Measurements from ENCODE around the gene MRPS18C. TPM values are rescaled to one million over a fixed set of nuclear protein-coding genes. Genes with fewer than 3 reads are reported as not detected.

MRPS18C gene
- total RNA-seq, 1 donor from 2014 or later, result 30.0 TPM

- TF ChIP-seq, protein P1, sequence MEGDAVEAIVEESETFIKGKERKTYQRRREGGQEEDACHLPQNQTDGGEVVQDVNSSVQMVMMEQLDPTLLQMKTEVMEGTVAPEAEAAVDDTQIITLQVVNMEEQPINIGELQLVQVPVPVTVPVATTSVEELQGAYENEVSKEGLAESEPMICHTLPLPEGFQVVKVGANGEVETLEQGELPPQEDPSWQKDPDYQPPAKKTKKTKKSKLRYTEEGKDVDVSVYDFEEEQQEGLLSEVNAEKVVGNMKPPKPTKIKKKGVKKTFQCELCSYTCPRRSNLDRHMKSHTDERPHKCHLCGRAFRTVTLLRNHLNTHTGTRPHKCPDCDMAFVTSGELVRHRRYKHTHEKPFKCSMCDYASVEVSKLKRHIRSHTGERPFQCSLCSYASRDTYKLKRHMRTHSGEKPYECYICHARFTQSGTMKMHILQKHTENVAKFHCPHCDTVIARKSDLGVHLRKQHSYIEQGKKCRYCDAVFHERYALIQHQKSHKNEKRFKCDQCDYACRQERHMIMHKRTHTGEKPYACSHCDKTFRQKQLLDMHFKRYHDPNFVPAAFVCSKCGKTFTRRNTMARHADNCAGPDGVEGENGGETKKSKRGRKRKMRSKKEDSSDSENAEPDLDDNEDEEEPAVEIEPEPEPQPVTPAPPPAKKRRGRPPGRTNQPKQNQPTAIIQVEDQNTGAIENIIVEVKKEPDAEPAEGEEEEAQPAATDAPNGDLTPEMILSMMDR (IDR thresholded peaks at IDR 0.05), result no peak
- H3K27me3 ChIP-seq, result no peaks in the 10 kb centered on the region
- no peaks in the 10 kb centered on the region for H3K9me3 ChIP-seq
- ATAC-seq (no peak), DNase-seq (no peak)
- peaks cover 71% of the 10 kb centered on the region for H3K36me3 ChIP-seq
- no peaks in the 10 kb centered on the region for H3K4me1 ChIP-seq
- no peak overlapping the region for H3K27ac ChIP-seq
- intact Hi-C loops (cut with DNase I), result no loop called here
- H3K4me3 ChIP-seq, result no peak overlapping the region
Observed at GRCh38 chr4:83431200-83431599, 24.7 kb upstream of the MRPS18C start.

GRCh38 chr4:83436680-83437079, 19.2 kb upstream of the MRPS18C start:
- Histone ChIP-seq H3K4me1 (no peaks in the 10 kb centered on the region), H3K9me3 (no peaks in the 10 kb centered on the region), H3K36me3 (peaks cover 59% of the 10 kb centered on the region), H3K4me3 (no peak overlapping the region), H3K27me3 (no peaks in the 10 kb centered on the region), H3K27ac (no peak overlapping the region)
- no peak for DNase-seq
- TF ChIP-seq, protein P1 (IDR thresholded peaks at IDR 0.05), result no peak
- no peak for ATAC-seq
- intact Hi-C loops (cut with DNase I), result no loop called here

GRCh38 chr4:83438719-83439118, 17.1 kb upstream of the MRPS18C start:
- Histone ChIP-seq H3K27me3 (no peaks in the 10 kb centered on the region), H3K4me1 (no peaks in the 10 kb centered on the region), H3K9me3 (no peaks in the 10 kb centered on the region), H3K36me3 (peaks cover 52% of the 10 kb centered on the region), H3K27ac (no peak overlapping the region), H3K4me3 (no peak overlapping the region)
- intact Hi-C loops (cut with DNase I), result no loop called here
- DNase-seq (no peak), ATAC-seq (no peak)
- TF ChIP-seq, protein P1 (IDR thresholded peaks at IDR 0.05), result no peak

GRCh38 chr4:83440148-83440814, 15.6 kb upstream of the MRPS18C start:
- no peak overlapping the region for H3K27ac ChIP-seq
- TF ChIP-seq, protein P1 (IDR thresholded peaks at IDR 0.05), result no peak
- no peak overlapping the region for H3K4me3 ChIP-seq
- no peaks in the 10 kb centered on the region for H3K9me3 ChIP-seq
- peaks cover 61% of the 10 kb centered on the region for H3K36me3 ChIP-seq
- ATAC-seq, result no peak
- DNase-seq, result no peak
- H3K4me1 ChIP-seq, result no peaks in the 10 kb centered on the region
- intact Hi-C loops (cut with DNase I), result no loop called here
- no peaks in the 10 kb centered on the region for H3K27me3 ChIP-seq

DNA sequence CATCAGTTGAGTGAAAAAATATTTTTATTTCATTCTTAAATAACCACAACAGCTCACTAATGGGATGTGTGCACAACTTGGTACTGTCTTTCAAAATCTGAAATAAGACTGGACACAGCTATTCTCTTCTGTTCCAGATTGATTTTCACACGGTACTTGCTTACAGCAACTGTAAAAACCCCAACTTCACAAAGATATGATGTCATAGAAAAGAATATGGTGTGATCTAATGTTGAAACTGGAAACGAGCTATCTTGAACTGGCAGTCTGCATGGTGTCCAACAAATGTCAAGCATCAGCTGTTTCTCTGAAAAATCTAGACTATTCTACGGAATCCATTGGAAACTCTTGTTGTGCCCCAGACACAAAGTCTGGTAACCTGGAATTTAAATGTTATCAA, 15.0 kb upstream of the MRPS18C start:
- no peak overlapping the region for H3K4me3 ChIP-seq
- intact Hi-C loops (cut with DNase I), result no loop called here
- ATAC-seq (no peak), DNase-seq (no peak)
- TF ChIP-seq, protein P1 (IDR thresholded peaks at IDR 0.05), result no peak
- H3K27ac ChIP-seq, result no peak overlapping the region
- H3K9me3 ChIP-seq, result no peaks in the 10 kb centered on the region
- peaks cover 63% of the 10 kb centered on the region for H3K36me3 ChIP-seq
- no peaks in the 10 kb centered on the region for H3K27me3 ChIP-seq
- H3K4me1 ChIP-seq, result no peaks in the 10 kb centered on the region

GRCh38 chr4:83449009-83449408, 6.8 kb upstream of the MRPS18C start:
- TF ChIP-seq, protein P1 (IDR thresholded peaks at IDR 0.05), result no peak
- H3K27me3 ChIP-seq, result no peaks in the 10 kb centered on the region
- peaks cover 34% of the 10 kb centered on the region for H3K36me3 ChIP-seq
- no peak overlapping the region for H3K27ac ChIP-seq
- ATAC-seq (no peak), DNase-seq (no peak)
- peaks cover 3% of the 10 kb centered on the region for H3K4me1 ChIP-seq
- intact Hi-C loops (cut with DNase I), result no loop called here
- H3K4me3 ChIP-seq, result no peak overlapping the region
- no peaks in the 10 kb centered on the region for H3K9me3 ChIP-seq

All from upper lobe of right lung (tissue), 1 donor.